COLO668 (cell line): Measurements from ENCODE around the gene THSD7A.

ENCODE experiments used
- DNase-seq: peaks from one replicate; lab custom pipeline; 2025; ENCODE audit not compliant: unreplicated experiment; lab: John Stamatoyannopoulos, UW

THSD7A gene

GRCh38 chr7:11706666-11707605, 125.1 kb downstream of the THSD7A start:
- DNase-seq = no peak

GRCh38 chr7:11703829-11704228, 128.2 kb downstream of the THSD7A start:
- no peak for DNase-seq

- DNase-seq = no peak
Measured at GRCh38 chr7:11702938-11703337, 129.1 kb downstream of the THSD7A start.

- no peak for DNase-seq
Measured at GRCh38 chr7:11701829-11702560, 130.0 kb downstream of the THSD7A start.

- no peak for DNase-seq
Measured at GRCh38 chr7:11699666-11700065, 132.3 kb downstream of the THSD7A start.

GRCh38 chr7:11698384-11698871, 133.6 kb downstream of the THSD7A start:
- no peak for DNase-seq

- DNase-seq = no peak
Measured at GRCh38 chr7:11690395-11690794, 141.6 kb downstream of the THSD7A start.

GRCh38 chr7:11689096-11689495, 142.9 kb downstream of the THSD7A start:
- DNase-seq = no peak

- no peak for DNase-seq
Measured at GRCh38 chr7:11681461-11681860, 150.5 kb downstream of the THSD7A start.

- DNase-seq = no peak
Measured at GRCh38 chr7:11675163-11675562, 156.8 kb downstream of the THSD7A start.

GRCh38 chr7:11668727-11669126, 163.3 kb downstream of the THSD7A start:
- DNase-seq = no peak

- no peak for DNase-seq
Measured at GRCh38 chr7:11667810-11668185, 164.2 kb downstream of the THSD7A start.

GRCh38 chr7:11667071-11667809, 164.8 kb downstream of the THSD7A start:
- DNase-seq = no peak

- no peak for DNase-seq
Measured at GRCh38 chr7:11665357-11665756, 166.6 kb downstream of the THSD7A start.

GRCh38 chr7:11655642-11656041, 176.4 kb downstream of the THSD7A start:
- DNase-seq = no peak

- no peak for DNase-seq
Measured at GRCh38 chr7:11655163-11655562, 176.8 kb downstream of the THSD7A start.

- no peak for DNase-seq
Measured at GRCh38 chr7:11650500-11650899, 181.5 kb downstream of the THSD7A start.

GRCh38 chr7:11650030-11650429, 182.0 kb downstream of the THSD7A start:
- no peak for DNase-seq

GRCh38 chr7:11648980-11649379, 183.0 kb downstream of the THSD7A start:
- DNase-seq = no peak

- no peak for DNase-seq
Measured at GRCh38 chr7:11648101-11648500, 183.9 kb downstream of the THSD7A start.

- no peak for DNase-seq
Measured at GRCh38 chr7:11642841-11643240, 189.2 kb downstream of the THSD7A start.
